Endometrial microvascular endothelial cells (primary cell): ENCODE measurements around the gene STAM2. TPM values are rescaled to one million over a fixed set of nuclear protein-coding genes. Genes with fewer than 3 reads are reported as not detected.
"Not testable (repeated sequence)": the region's sequence is repeated elsewhere in the genome, so short reads cannot be mapped to it uniquely, and the experiment has no call there.

Source experiments
- in situ Hi-C: cut with HindIII; loops from 2 replicates; pipeline ENCODE4 v1.10.0; 2017; ENCODE audit warnings: low sequenced_read_pairs, low pct_unique_long_range_greater_than_20kb; ENCODE audit errors: inconsistent ontology term
- total RNA-seq: library from RNA; depleted of rRNA; stranded (reverse); fragments of >200 nt; gene quantifications from one replicate; pipeline ENCODE4 v1.2.3, GENCODE V29; 2015; ENCODE audit errors: inconsistent ontology term

STAM2 gene
- 17.2 TPM for total RNA-seq

GRCh38 chr2:152175368-152176112 lies at the start of gene STAM2:
STAM2 (minus strand) TSS chr2:152175763; CDS start chr2:152175642, 121 bp downstream.
- in situ Hi-C loops = no loop called here

GRCh38 chr2:152223977-152224376 lies 48.4 kb upstream of the STAM2 start:
- in situ Hi-C loops = no loop called here

- in situ Hi-C loops = no loop called here
These were observed 47.5 kb upstream of the STAM2 start for GRCh38 chr2:152222975-152223637.

DNA sequence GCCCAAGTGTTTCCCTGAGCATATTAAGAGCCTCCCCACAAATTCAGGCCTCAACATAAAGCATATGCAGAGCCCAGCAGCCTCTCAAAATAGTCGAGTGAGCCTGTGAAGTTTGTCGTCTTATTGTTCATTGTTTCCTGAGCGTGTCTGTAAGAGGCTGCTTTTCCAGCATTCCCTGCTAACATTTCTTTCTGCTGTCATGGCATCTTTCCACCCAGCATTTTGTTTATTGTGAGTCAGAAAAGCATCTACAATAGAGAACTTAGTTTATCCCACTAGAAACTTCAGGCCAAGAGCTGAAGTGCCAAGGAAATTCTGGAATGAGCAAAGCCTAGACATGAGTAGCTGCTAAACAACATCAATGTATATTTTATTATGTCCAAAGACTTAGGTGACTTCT lies 46.3 kb upstream of the STAM2 start:
- in situ Hi-C loops = no loop called here

DNA sequence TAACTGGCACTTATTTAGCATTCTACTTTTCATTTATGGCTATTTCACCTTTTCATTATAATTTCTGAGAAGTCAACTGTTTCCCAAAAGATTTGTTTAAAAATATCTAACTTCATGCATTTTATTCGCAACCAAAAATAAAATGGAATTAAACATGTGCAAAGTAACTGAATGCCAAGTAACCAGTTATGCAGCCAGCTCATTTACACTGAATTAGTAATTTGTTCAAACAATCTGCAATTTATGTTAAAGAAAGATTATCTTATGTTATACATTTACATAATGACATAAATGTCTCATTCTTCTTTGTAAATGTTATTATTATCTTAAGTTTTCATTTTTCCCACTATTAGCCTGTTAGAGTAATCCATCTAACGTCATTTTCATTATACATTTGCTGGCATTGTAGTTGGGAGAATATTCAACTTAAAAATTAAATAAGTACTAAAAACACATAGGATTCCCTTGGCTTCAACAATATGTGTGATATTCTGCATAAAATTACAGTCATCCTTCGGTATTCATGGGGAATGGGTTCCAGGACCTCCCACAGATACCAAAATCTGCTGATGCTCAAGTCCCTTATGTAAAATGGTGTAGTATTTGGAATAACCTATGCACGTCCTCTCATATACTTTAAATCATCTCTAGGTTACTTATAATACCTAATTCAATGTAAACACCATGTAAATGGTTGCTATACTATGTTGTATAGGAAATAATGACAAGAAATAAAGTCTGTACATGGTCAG lies 43.7 kb upstream of the STAM2 start:
- in situ Hi-C loops = no loop called here

- in situ Hi-C loops = no loop called here
These were observed 25.9 kb upstream of the STAM2 start for GRCh38 chr2:152201466-152201830.

DNA sequence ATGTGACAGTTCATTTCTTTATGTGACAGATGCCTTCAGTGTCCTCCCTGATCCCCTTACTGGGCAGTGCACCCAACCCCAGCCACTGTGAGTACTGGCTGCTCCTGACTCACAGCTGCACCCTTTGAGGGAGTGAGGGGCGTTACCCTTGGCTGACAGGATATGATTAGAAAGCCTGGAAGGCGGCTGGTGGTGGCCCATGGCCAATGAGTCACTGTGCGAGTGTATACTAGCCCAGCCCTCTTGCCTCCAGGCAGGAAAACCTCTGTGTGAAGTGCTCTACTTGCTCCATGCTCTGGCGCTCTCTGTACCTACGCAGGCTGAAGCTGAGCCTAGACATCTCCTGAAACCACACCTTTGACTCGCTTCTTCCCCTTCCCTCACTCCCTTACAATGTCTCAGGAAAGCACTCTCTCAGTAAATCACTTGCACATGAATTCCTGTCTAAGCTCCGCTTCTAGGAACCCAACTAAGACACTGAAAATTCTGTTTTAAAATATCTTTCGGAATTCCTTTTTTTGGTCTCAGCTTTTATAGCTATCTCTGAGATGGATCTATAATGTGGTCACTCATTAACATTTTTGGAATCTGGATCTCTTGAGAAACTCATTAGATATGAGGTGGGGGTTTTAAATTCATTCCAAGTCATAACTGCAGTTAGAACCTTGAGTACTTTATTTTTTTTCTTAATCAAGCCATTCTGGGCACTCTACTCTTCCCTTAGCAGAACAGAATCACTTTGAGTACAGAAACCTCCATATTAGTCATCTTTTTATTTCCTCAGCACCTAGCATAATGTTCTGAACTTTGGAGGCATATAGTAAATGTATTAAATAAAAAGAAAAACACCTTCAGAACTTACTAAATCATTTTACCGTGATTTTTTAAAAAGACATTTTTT lies 25.3 kb upstream of the STAM2 start:
- in situ Hi-C loops = no loop called here

DNA sequence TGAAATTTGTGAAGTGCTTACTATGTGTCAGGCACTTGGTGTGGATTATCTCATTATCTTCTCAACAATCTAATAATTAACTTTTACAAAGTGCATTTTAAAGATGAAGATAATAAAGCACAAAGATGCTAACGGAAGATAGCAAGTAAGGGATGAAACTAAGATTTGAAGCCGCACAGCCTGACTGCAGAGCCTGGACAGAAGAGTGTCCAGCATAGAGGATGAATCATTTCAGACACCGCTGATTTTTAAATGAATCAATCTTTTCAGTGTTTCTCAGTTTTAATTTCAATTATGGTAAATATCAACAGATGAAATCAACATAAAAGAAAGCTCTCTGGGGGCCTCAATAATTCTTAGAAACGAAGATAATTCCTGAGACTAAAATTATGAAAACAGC lies 24.5 kb upstream of the STAM2 start:
- in situ Hi-C loops = no loop called here

DNA sequence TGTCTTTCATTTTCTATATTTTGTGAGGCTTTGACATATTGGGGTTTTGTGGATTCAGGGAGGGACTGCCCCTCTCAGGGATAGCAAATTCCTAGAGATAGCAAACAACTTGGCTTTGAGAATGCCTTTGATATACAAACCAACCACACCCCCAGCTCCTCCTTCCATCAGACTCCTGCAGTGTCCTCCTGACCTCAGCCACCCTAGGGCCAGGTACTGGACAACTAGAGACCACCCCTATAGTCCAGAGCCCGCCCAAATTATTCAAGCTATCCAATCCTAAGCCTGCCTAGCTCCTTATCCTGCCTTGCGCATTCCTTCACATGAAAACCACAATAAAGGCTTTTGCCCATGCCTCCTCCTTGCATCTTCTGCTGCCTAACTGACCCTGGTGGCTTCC lies 22.9 kb upstream of the STAM2 start:
- in situ Hi-C loops = no loop called here

- in situ Hi-C loops = not testable (repeated sequence)
These were observed 22.1 kb upstream of the STAM2 start for GRCh38 chr2:152197508-152198284.

DNA sequence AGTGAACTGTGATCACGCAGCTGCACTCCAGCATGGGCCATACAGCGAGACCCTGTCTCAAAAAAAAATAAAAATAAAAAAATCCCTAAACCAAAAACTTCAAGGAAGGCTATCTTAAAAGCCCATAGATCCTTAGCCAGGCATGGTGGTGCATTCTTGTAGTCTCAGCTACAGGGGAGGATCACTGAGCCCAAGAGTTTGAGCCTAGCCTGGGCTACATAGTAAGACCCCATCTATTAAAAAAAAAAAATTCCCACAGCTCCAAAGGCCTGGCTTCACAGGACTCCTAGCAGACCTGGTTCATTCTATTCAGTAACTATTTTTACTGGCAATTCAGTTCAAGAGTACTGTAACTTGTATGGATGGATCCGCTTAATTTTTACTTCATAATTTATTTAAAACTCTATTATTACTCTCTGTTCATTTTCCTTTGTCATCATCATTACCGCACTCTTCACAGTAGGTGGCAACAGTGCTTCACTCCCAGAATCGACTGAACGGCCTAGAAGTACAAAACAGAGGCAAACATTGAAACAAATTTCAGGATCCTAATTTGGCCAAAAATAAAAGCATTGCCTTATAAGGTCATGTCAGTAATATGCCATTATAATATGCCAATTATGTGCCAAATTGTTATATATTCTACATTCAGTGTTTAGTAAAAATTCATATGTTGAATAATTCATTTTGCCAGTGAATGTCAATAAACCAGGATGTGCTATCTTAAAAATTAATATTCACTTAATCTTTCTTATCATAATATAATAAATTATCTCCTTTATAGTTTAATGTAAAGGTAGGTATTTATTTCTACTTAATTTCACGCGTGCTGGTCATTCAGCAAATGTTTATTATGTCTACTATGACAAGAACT lies 14.3 kb upstream of the STAM2 start:
- in situ Hi-C loops = no loop called here

DNA sequence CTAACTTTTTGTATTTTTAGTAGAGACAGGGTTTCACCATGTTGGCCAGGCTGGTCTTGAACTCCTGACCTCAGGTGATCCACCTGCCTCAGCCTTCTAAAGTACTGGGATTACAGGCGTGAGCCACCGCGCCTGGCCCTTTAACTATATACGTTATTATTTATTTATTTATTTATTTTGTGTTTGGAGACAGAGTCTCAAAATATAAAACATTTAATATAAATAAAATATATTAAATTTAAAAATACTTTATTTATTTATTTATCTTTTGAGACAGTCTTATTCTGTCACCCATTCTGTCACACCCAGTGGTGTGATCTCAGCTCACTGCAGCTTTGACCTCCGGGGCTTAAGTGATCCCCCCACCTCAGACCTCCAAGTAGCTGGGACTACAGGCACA lies 11.2 kb upstream of the STAM2 start:
- in situ Hi-C loops = not testable (repeated sequence)

- in situ Hi-C loops = no loop called here
These were observed 10.7 kb upstream of the STAM2 start for GRCh38 chr2:152186262-152186661.

DNA sequence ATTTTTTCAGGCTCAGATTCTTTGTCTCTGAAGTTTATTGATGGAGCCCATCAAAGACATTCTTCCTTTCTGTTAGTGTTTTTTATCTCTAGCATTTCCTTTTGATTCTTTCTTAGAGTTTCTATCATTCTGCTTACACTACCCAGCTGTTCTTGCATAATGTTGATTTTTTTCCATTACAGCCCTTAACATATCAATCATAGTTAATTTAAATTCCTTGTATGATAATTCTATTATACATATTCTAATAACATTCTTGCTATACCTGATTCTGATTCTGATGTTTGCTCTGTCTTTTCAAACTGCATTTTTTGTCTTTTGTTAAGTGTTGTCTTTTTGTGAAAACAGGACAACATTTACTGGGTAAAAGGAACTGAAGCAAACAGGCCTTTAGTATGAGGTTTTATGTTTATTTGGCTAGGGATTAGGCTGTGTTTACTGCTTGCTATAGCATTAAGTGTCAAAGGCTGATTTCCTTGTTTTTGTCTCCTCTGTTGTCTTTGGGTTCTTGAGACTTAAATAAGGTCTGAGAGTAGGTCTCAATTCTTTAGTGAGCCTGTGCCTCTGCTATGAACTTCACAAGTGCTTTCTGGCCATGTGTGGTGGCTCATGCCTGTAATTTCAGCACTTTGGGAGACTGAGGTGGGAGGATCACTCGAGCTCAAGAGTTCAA lies 8.0 kb upstream of the STAM2 start:
- in situ Hi-C loops = no loop called here

DNA sequence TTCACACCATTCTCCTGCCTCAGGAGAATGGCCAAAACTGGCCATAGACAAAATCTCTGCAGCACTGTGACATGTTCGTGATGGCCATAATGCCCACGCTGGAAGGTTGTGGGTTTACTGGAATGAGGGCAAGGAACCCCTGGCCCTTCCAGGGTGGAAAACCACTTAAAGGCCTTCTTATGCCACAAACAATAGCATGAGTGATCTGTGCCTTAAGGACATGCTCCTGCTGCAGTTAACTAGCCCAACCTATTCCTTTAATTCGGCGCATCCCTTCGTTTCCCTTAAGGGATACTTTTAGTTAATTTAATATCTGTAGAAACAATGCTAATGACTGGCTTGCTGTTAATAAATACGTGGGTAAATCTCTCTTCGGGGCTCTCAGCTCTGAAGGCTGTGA lies 2.1 kb upstream of the STAM2 start:
- in situ Hi-C loops = not testable (repeated sequence)

DNA sequence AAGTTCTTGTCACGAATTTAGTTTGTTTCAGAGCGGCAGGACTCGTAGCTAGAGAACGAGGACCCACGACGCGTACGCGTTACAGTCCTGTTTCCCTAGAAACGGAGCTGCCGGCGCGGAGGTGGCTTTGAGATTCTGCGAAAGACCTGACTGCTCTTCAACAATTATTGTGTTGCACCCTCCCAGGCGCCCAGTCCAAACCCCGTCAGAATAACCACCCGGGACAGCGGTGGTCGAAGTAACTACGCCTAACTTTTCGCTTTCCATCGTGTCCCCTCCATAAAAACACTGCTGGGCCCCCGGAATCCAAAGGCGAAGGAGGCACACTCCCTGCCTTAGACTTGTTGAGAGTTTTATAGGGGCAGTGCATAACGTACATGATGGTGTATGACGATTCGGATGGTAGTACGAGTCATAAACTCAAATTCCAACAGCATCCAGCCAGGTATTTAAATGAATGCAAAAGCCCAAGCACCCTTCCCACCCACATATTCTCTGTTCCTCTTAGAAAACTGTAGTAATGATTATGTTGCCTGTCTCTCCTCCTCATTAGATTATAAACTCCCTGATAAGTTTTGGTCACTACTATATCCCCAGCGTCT lies 651 bp upstream of the STAM2 start:
- in situ Hi-C loops = no loop called here

- in situ Hi-C loops = no loop called here
These were observed 573 bp downstream of the STAM2 start for GRCh38 chr2:152175012-152175367.
